CD4-positive, alpha-beta T cell (primary cell): ENCODE results near the gene SYNGAP1. TPM values are rescaled to one million over a fixed set of nuclear protein-coding genes. Genes with fewer than 3 reads are reported as not detected.
"Not testable (repeated sequence)": the region's sequence is repeated elsewhere in the genome, so short reads cannot be mapped to it uniquely, and the experiment has no call there.

Source experiments
- ATAC-seq: fragments of 200-7000 bp; cut with Tn5 transposase; one replicate; pipeline ENCODE4 v1.10.0; 2022; ENCODE audit warnings: mild to moderate bottlenecking; ENCODE audit not compliant: poor library complexity
- CTCF ChIA-PET: fragments of 350-600 bp; sonication (Branson Sonifier 250); formaldehyde crosslinking; loops from one replicate; lab custom pipeline; 2021; ENCODE audit warnings: antibody characterized with exemption, inconsistent platforms; lab: Charles Lee
- POLR2A ChIA-PET: fragments of 350-600 bp; sonication (Branson Sonifier 250); formaldehyde crosslinking; loops from one replicate; lab custom pipeline; 2021; ENCODE audit warnings: antibody characterized with exemption, inconsistent platforms; lab: Charles Lee
- DNase-seq, 14 experiments: peaks; one replicate each; pipeline ENCODE4 v3.0.0-alpha.2; 2013 to 2020; ENCODE audit warnings: mixed read lengths in 2 of 14
- H3K27ac ChIP-seq, 2 donors: one replicate each; pipeline versions ENCODE4 v1.5.1 to v1.7.0; 2013; ENCODE audit warnings: low read length in 2 of 2, low read depth in 1 of 2, mild to moderate bottlenecking in 1 of 2
- H3K27me3 ChIP-seq, 2 experiments: 1 replicate in 1 of 2; 2 replicates in 1 of 2; pipeline versions ENCODE4 v1.6.1 to v1.7.0; 2013; ENCODE audit warnings: low read length in 2 of 2, control low read depth in 1 of 2, mild to moderate bottlenecking in 1 of 2, moderate library complexity in 1 of 2; ENCODE audit not compliant: insufficient read depth in 2 of 2, control insufficient read depth in 1 of 2
- H3K36me3 ChIP-seq: one replicate; pipeline ENCODE4 v1.6.1; 2013; ENCODE audit warnings: low read length, control low read depth; ENCODE audit not compliant: insufficient read depth
- H3K4me1 ChIP-seq: one replicate; pipeline ENCODE4 v1.6.1; 2013; ENCODE audit warnings: low read length, control low read depth; ENCODE audit not compliant: insufficient read depth
- H3K4me3 ChIP-seq: one replicate; pipeline ENCODE4 v1.5.1; 2013; ENCODE audit warnings: mild to moderate bottlenecking, low read length, moderate library complexity
- H3K9me3 ChIP-seq, 2 experiments: 1 replicate in 1 of 2; 2 replicates in 1 of 2; pipeline versions ENCODE4 v1.6.1 to v1.7.0; 2013; ENCODE audit warnings: low read length in 2 of 2, mild to moderate bottlenecking in 2 of 2, control low read depth in 1 of 2, moderate library complexity in 1 of 2; ENCODE audit not compliant: control insufficient read depth in 1 of 2, insufficient read depth in 1 of 2
- H3K27ac Mint-ChIP-seq: one replicate; pipeline ENCODE4 v1.8.0; 2020; ENCODE audit warnings: mixed read lengths
- H3K27me3 Mint-ChIP-seq: one replicate; pipeline ENCODE4 v1.8.0; 2021; ENCODE audit warnings: mixed read lengths
- H3K36me3 Mint-ChIP-seq: one replicate; pipeline ENCODE4 v1.8.0; 2021; ENCODE audit warnings: low read depth, mixed read lengths
- H3K4me1 Mint-ChIP-seq: one replicate; pipeline ENCODE4 v1.8.0; 2021; ENCODE audit warnings: low read depth, mixed read lengths
- H3K4me3 Mint-ChIP-seq: one replicate; pipeline ENCODE4 v1.8.0; 2020; ENCODE audit warnings: mild to moderate bottlenecking, mixed read lengths
- H3K9me3 Mint-ChIP-seq: one replicate; pipeline ENCODE4 v1.8.0; 2020; ENCODE audit warnings: mixed read lengths
- intact Hi-C, 2 experiments: fragments of 100-400 bp; cut with DNase I in 1 of 2; cut with micrococcal nuclease in 1 of 2; formaldehyde crosslinking; loops; one replicate each; pipeline versions ENCODE4 v1.15.1 to v1.9.0; 2023 to 2025; cut with DNase I, micrococcal nuclease
- total RNA-seq, 174 experiments: library from RNA in 2 of 174; stranded (reverse) in 2 of 174; gene quantifications; one replicate each; pipeline ENCODE4 v1.2.3 and lab custom pipeline; 2021 to 2026
- TF ChIP-seq, protein P1 (sequence below): fragments of 200-600 bp; IDR thresholded peaks from one replicate; pipeline ENCODE4 v1.8.0; 2022; ENCODE audit warnings: antibody characterized with exemption, mild to moderate bottlenecking

Gene SYNGAP1
- total RNA-seq, 2 experiments from 2014 or later: 62.4 to 63.8 TPM

GRCh38 chr6:33392595-33392948, 27.3 kb upstream of the SYNGAP1 start:
- H3K4me3 ChIP-seq: no peak overlapping the region
- POLR2A ChIA-PET: no interaction called here
- CTCF ChIA-PET: interaction anchor here (1.7 to 2.3 kb wide), 2 partner anchors 14 to 74 kb away, joined by 5 to 12 read pairs; no protein-coding TSS in a partner anchor

GRCh38 chr6:33392979-33393378, 26.9 kb upstream of the SYNGAP1 start:
- H3K9me3 ChIP-seq: no peaks in the 10 kb centered on the region
- ChIA-PET CTCF (interaction anchor here (1.7 kb wide), 1 partner anchor 14 kb away, joined by 5 read pairs; no protein-coding TSS in a partner anchor), POLR2A (no interaction called here)
- no peaks in the 10 kb centered on the region for H3K36me3 ChIP-seq
- no peak for ATAC-seq
- H3K27me3 ChIP-seq: no peaks in the 10 kb centered on the region
- peaks cover 25% of the 10 kb centered on the region for H3K4me1 ChIP-seq
- Mint-ChIP-seq H3K27me3 (no peaks in the 10 kb centered on the region), H3K9me3 (no peaks in the 10 kb centered on the region), H3K36me3 (no peaks in the 10 kb centered on the region), H3K4me3 (peak overlapping the region; percentile 7), H3K27ac (no peak overlapping the region), H3K4me1 (peaks cover 23% of the 10 kb centered on the region)
- no peak overlapping the region for H3K4me3 ChIP-seq
- no peak for DNase-seq
- H3K27ac ChIP-seq: no peak overlapping the region
- intact Hi-C loops: loop anchor here (5.0 kb wide), 3 partner anchors 51 to 191 kb away; partner anchors contain the start of genes HSD17B8 (in 1 of the 2), RXRB (in 1 of the 2) and SLC39A7 (in 1 of the 2)
- TF ChIP-seq, protein P1, sequence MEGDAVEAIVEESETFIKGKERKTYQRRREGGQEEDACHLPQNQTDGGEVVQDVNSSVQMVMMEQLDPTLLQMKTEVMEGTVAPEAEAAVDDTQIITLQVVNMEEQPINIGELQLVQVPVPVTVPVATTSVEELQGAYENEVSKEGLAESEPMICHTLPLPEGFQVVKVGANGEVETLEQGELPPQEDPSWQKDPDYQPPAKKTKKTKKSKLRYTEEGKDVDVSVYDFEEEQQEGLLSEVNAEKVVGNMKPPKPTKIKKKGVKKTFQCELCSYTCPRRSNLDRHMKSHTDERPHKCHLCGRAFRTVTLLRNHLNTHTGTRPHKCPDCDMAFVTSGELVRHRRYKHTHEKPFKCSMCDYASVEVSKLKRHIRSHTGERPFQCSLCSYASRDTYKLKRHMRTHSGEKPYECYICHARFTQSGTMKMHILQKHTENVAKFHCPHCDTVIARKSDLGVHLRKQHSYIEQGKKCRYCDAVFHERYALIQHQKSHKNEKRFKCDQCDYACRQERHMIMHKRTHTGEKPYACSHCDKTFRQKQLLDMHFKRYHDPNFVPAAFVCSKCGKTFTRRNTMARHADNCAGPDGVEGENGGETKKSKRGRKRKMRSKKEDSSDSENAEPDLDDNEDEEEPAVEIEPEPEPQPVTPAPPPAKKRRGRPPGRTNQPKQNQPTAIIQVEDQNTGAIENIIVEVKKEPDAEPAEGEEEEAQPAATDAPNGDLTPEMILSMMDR: no peak

More at GRCh38 chr6:33392595-33392948, 27.3 kb upstream of the SYNGAP1 start:
- H3K9me3 Mint-ChIP-seq: no peaks in the 10 kb centered on the region
- TF ChIP-seq, protein P1: no peak
- peaks cover 23% of the 10 kb centered on the region for H3K4me1 Mint-ChIP-seq
- peak overlapping the region; percentile 91 for H3K27ac Mint-ChIP-seq
- DNase-seq (peak in 1 of 14 experiments; percentile 28), ATAC-seq (no peak)
- H3K36me3 ChIP-seq: no peaks in the 10 kb centered on the region
- no peaks in the 10 kb centered on the region for H3K9me3 ChIP-seq
- H3K4me3 Mint-ChIP-seq: peak overlapping the region; percentile 87
- H3K36me3 Mint-ChIP-seq: no peaks in the 10 kb centered on the region
- H3K27ac ChIP-seq: no peak overlapping the region
- no peaks in the 10 kb centered on the region for H3K27me3 Mint-ChIP-seq
- intact Hi-C loops: loop anchor here (5.0 kb wide), 3 partner anchors 50 to 190 kb away; partner anchors contain the start of genes HSD17B8 (in 1 of the 2), RXRB (in 1 of the 2) and SLC39A7 (in 1 of the 2)
- H3K4me1 ChIP-seq: peaks cover 25% of the 10 kb centered on the region
- H3K27me3 ChIP-seq: no peaks in the 10 kb centered on the region

DNA sequence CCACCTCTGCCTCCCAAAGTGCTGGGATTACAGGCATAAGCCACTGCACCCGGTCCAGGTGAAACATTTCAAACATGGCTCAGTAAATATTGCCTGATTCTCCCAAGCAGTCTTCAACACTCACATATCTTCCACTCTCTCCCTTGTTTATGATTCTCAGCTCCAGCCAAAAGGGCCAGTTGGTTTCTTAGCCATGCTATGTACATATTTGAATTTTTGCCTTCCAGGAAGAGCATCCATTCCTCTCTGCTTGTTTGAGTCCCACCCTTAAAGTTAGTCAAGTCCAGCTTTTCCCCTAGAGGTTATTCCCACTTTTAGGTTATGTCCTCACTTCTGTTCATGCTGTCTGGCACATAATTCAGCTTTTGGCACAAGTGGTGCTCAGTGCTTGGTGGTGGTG, 22.3 kb upstream of the SYNGAP1 start:
- H3K4me1 Mint-ChIP-seq: peaks cover 3% of the 10 kb centered on the region
- ATAC-seq (no peak), DNase-seq (no peak)
- Histone ChIP-seq H3K4me1 (peaks cover 6% of the 10 kb centered on the region), H3K4me3 (no peak overlapping the region), H3K36me3 (no peaks in the 10 kb centered on the region), H3K9me3 (no peaks in the 10 kb centered on the region), H3K27ac (no peak overlapping the region), H3K27me3 (no peaks in the 10 kb centered on the region)
- TF ChIP-seq, protein P1: no peak
- no peak overlapping the region for H3K4me3 Mint-ChIP-seq
- no peaks in the 10 kb centered on the region for H3K27me3 Mint-ChIP-seq
- intact Hi-C loops: no loop called here
- ChIA-PET CTCF (interaction anchor here (0.7 kb wide), 1 partner anchor 205 kb away, joined by 3 read pairs; no protein-coding TSS in a partner anchor), POLR2A (interaction anchor here (1.0 kb wide), 1 partner anchor 13 kb away, joined by 3 read pairs; no protein-coding TSS in a partner anchor)
- no peaks in the 10 kb centered on the region for H3K9me3 Mint-ChIP-seq
- H3K27ac Mint-ChIP-seq: no peak overlapping the region
- no peaks in the 10 kb centered on the region for H3K36me3 Mint-ChIP-seq

- POLR2A ChIA-PET, H3K4me1 ChIP-seq, H3K4me3 Mint-ChIP-seq, H3K9me3 ChIP-seq, H3K9me3 Mint-ChIP-seq, H3K4me1 Mint-ChIP-seq, H3K27me3 Mint-ChIP-seq, H3K27ac ChIP-seq, intact Hi-C loops, H3K36me3 Mint-ChIP-seq, H3K36me3 ChIP-seq, H3K27me3 ChIP-seq, CTCF ChIA-PET, H3K27ac Mint-ChIP-seq, DNase-seq, H3K4me3 ChIP-seq, ATAC-seq: not testable (repeated sequence)
These were observed 21.3 kb upstream of the SYNGAP1 start for GRCh38 chr6:33398601-33399000.

GRCh38 chr6:33399881-33400280, 20.0 kb upstream of the SYNGAP1 start:
- DNase-seq, ATAC-seq, H3K4me1 ChIP-seq, H3K4me3 Mint-ChIP-seq, H3K27ac ChIP-seq, POLR2A ChIA-PET, H3K27me3 ChIP-seq, H3K9me3 ChIP-seq, H3K36me3 ChIP-seq, H3K27ac Mint-ChIP-seq, CTCF ChIA-PET, H3K9me3 Mint-ChIP-seq, H3K4me3 ChIP-seq, H3K27me3 Mint-ChIP-seq, H3K4me1 Mint-ChIP-seq, intact Hi-C loops, H3K36me3 Mint-ChIP-seq: not testable (repeated sequence)
